Osteoblast (primary cell): Measurements from ENCODE around the gene CNKSR2. TPM values are rescaled to one million over a fixed set of nuclear protein-coding genes. Genes with fewer than 3 reads are reported as not detected.

Experiments
- DNase-seq: peaks from one replicate; pipeline ENCODE4 v3.0.0; 2011; ENCODE audit warnings: low spot score, mixed read lengths; ENCODE audit not compliant: insufficient read length; ENCODE audit errors: missing footprints
- H2AFZ ChIP-seq: 2 replicates; pipeline ENCODE4 v1.6.0; 2011; ENCODE audit warnings: mild to moderate bottlenecking, low read length
- H3K27ac ChIP-seq: 2 replicates; pipeline ENCODE4 v1.5.1; 2011; ENCODE audit warnings: mild to moderate bottlenecking, low read depth, low read length, moderate library complexity
- H3K27me3 ChIP-seq: 2 replicates; pipeline ENCODE4 v1.6.0; 2012; ENCODE audit warnings: mild to moderate bottlenecking, control low read depth, inconsistent platforms, low read length, moderate library complexity; ENCODE audit not compliant: insufficient read depth
- H3K36me3 ChIP-seq: 2 replicates; pipeline ENCODE4 v1.5.1; 2011; ENCODE audit warnings: mild to moderate bottlenecking, low read length, control low read depth, moderate library complexity; ENCODE audit not compliant: insufficient read depth
- H3K4me1 ChIP-seq: 2 replicates; pipeline ENCODE4 v1.5.1; 2011; ENCODE audit warnings: mild to moderate bottlenecking, low read length, control low read depth, moderate library complexity; ENCODE audit not compliant: insufficient read depth
- H3K4me2 ChIP-seq: 2 replicates; pipeline ENCODE4 v1.6.0; 2011; ENCODE audit warnings: mild to moderate bottlenecking, low read length; ENCODE audit not compliant: insufficient read depth
- H3K4me3 ChIP-seq: fragments of 200-600 bp; sonication (generic); 3 replicates; pipeline ENCODE4 v1.5.1; 2012; ENCODE audit warnings: mild to moderate bottlenecking, low read length, inconsistent platforms; ENCODE audit not compliant: insufficient read depth
- H3K79me2 ChIP-seq: 2 replicates; pipeline ENCODE4 v1.6.0; 2012; ENCODE audit warnings: mild to moderate bottlenecking, low read length, control low read depth, inconsistent platforms; ENCODE audit not compliant: insufficient read depth
- H3K9me3 ChIP-seq: 2 replicates; pipeline ENCODE4 v1.5.1; 2011; ENCODE audit warnings: low read depth, low read length, control low read depth
- H4K20me1 ChIP-seq: 2 replicates; pipeline ENCODE4 v1.6.0; 2012; ENCODE audit warnings: mild to moderate bottlenecking, low read length, control low read depth; ENCODE audit not compliant: insufficient read depth
- CTCF ChIP-seq: IDR thresholded peaks from 2 replicates; pipeline ENCODE4 v1.5.1; 2011; ENCODE audit warnings: mild to moderate bottlenecking, low read depth, low read length, moderate library complexity; ENCODE audit errors: extremely low read depth
- total RNA-seq: library from RNA; depleted of rRNA; stranded (reverse); fragments of >200 nt; gene quantifications from 2 replicates; pipeline ENCODE4 v1.2.3, GENCODE V29; 2012

Gene CNKSR2
- total RNA-seq, 1 donor = 1.8 TPM

GRCh38 chrX:21661316-21661715, 287.1 kb downstream of the CNKSR2 start:
- Histone ChIP-seq H4K20me1 (no peaks in the 10 kb centered on the region), H3K79me2 (no peaks in the 10 kb centered on the region), H3K4me1 (no peaks in the 10 kb centered on the region), H3K4me3 (no peak overlapping the region), H3K9me3 (no peaks in the 10 kb centered on the region), H3K27ac (no peak overlapping the region), H3K27me3 (no peaks in the 10 kb centered on the region), H3K4me2 (no peak overlapping the region), H3K36me3 (no peaks in the 10 kb centered on the region), H2AFZ (no peak overlapping the region)
- TF ChIP-seq CTCF = no peak
- DNase-seq = peak; percentile 80

- H3K4me2 ChIP-seq = no peak overlapping the region
- H3K27me3 ChIP-seq = no peaks in the 10 kb centered on the region
- peaks cover 3% of the 10 kb centered on the region for H3K4me1 ChIP-seq
- no peak for DNase-seq
- no peaks in the 10 kb centered on the region for H3K36me3 ChIP-seq
- no peak overlapping the region for H3K27ac ChIP-seq
- no peaks in the 10 kb centered on the region for H3K9me3 ChIP-seq
- H3K4me3 ChIP-seq = no peak overlapping the region
- H3K79me2 ChIP-seq = no peaks in the 10 kb centered on the region
- H4K20me1 ChIP-seq = no peaks in the 10 kb centered on the region
- TF ChIP-seq CTCF = no peak
- H2AFZ ChIP-seq = no peak overlapping the region
These were observed 288.5 kb downstream of the CNKSR2 start for GRCh38 chrX:21662761-21663160.

GRCh38 chrX:21666252-21666651, 292.0 kb downstream of the CNKSR2 start:
- peaks cover 3% of the 10 kb centered on the region for H3K4me1 ChIP-seq
- DNase-seq = peak; percentile 23
- H3K4me2 ChIP-seq = no peak overlapping the region
- H3K27ac ChIP-seq = no peak overlapping the region
- H3K27me3 ChIP-seq = no peaks in the 10 kb centered on the region
- H3K4me3 ChIP-seq = no peak overlapping the region
- no peaks in the 10 kb centered on the region for H4K20me1 ChIP-seq
- H2AFZ ChIP-seq = no peak overlapping the region
- H3K9me3 ChIP-seq = no peaks in the 10 kb centered on the region
- no peaks in the 10 kb centered on the region for H3K36me3 ChIP-seq
- H3K79me2 ChIP-seq = no peaks in the 10 kb centered on the region
- no peak for TF ChIP-seq CTCF

GRCh38 chrX:21666679-21667078, 292.5 kb downstream of the CNKSR2 start:
- H3K4me1 ChIP-seq = peaks cover 3% of the 10 kb centered on the region
- H4K20me1 ChIP-seq = no peaks in the 10 kb centered on the region
- H3K4me3 ChIP-seq = no peak overlapping the region
- H3K27me3 ChIP-seq = no peaks in the 10 kb centered on the region
- H2AFZ ChIP-seq = no peak overlapping the region
- peak; percentile 69 for DNase-seq
- no peaks in the 10 kb centered on the region for H3K36me3 ChIP-seq
- no peak overlapping the region for H3K27ac ChIP-seq
- no peak overlapping the region for H3K4me2 ChIP-seq
- H3K9me3 ChIP-seq = no peaks in the 10 kb centered on the region
- H3K79me2 ChIP-seq = no peaks in the 10 kb centered on the region
- no peak for TF ChIP-seq CTCF
